HG03439 (cell line): ENCODE measurements around the gene DPY30.

Experiments used
- ATAC-seq: cut with Tn5 transposase; IDR thresholded peaks from one replicate; pipeline ENCODE4 v1.9.1; 2021; ENCODE audit warnings: mild to moderate bottlenecking, moderate library complexity; ENCODE audit not compliant: unreplicated experiment

Gene DPY30

DNA sequence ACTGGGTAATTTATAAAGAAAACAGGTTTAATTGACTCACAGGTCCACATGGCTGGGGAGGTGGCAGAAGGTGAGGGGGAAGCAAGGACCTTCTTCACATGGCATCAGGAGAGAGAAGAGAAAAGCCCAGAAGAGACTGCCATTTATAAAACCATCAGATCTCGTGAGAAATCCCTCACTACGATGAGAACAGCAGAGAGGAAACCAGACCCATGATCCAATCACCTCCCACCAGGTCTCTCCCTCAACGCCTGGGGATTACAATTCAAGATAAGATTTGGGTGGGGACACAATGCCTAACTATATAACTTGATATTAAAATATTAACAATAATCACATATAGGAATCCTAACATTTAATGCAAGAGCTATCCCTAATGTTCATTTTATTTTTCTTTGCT is 60.6 kb downstream of the DPY30 start:
- ATAC-seq: no peak

DNA sequence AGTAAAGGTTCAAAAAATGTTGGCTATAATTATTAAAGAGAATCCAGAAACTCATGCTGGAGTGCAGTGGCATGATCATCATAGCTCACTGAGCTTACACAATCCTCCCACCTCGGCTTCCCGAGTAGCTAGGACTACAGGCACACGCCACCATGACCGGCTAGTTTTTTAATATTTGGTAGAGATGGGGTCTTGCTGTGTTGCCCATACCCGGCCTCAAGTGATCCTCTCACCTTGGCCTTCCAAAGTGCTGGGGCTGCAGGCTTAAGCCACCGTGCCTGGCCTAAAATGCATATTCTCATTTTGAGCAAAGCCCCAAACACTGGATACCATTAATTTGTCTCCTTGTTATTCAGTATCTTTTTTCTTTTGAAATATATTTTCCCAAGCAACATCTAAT is 61.2 kb downstream of the DPY30 start:
- ATAC-seq: no peak
